Adipose tissue (tissue), 3 donors: ENCODE results near the gene NPFF. TPM values are rescaled to one million over a fixed set of nuclear protein-coding genes. Genes with fewer than 3 reads are reported as not detected.

ENCODE experiments used
- H3K27ac ChIP-seq: one replicate; pipeline ENCODE4 v1.5.1; 2013; ENCODE audit warnings: low read depth, low read length
- WGBS, 3 donors: extraction: QIAGEN DNeasy Blood & Tissue Kit; methylation state at CpG; one replicate each; pipeline ENCODE4 v1.1.7; 2013; 5-methylcytosine and 5-hydroxymethylcytosine counted together
- polyA plus RNA-seq, 3 donors: library from polyadenylated mRNA; stranded (reverse); fragments of 200-250 nt; gene quantifications; one replicate each; pipeline ENCODE4 v1.2.3, GENCODE V29; 2013
- donor health status: healthy with polysubstance abuse.
- donor health status: Bipolar disorder and iron deficiency.
- donor health status: healthy.

Gene NPFF
- polyA plus RNA-seq, 3 donors, result 0.21 to 2.6 TPM; not detected in 1

DNA sequence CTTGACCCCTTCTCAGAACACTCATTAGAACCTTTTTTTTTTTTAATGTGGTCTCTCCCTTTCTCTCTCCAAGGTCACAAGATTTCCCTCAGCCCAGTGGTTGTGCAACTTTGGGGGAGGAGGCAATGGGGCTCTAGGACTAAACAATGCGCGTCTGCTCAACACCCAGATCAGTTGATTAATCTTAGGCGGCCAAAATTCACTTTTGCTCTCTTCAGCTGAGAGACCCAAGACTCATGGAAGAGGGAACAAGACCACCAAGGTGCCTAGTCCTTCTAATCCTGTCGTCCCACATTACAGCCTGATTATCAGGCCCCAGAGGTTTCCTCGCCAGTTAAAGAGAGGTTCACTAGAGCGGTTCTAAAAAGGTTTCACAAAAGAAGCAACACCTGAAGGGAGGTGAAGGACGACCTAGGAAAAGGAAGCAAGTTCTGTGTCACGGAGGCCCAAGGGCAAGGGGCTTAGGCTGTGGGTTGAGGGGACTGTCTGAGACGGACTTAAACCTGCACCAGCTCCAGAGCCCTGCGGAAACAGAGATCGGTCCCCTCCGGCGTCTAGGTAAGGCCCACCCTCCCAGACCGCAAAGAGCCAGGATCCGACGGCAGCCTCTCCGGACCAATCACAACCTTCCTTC, 7.0 kb downstream of the NPFF start:
- H3K27ac ChIP-seq, result peak overlapping the region; percentile 90
- WGBS, 3 donors, result 0 to 1% (median 1%) methylated on average over 17 of the region's 17 CpGs

DNA sequence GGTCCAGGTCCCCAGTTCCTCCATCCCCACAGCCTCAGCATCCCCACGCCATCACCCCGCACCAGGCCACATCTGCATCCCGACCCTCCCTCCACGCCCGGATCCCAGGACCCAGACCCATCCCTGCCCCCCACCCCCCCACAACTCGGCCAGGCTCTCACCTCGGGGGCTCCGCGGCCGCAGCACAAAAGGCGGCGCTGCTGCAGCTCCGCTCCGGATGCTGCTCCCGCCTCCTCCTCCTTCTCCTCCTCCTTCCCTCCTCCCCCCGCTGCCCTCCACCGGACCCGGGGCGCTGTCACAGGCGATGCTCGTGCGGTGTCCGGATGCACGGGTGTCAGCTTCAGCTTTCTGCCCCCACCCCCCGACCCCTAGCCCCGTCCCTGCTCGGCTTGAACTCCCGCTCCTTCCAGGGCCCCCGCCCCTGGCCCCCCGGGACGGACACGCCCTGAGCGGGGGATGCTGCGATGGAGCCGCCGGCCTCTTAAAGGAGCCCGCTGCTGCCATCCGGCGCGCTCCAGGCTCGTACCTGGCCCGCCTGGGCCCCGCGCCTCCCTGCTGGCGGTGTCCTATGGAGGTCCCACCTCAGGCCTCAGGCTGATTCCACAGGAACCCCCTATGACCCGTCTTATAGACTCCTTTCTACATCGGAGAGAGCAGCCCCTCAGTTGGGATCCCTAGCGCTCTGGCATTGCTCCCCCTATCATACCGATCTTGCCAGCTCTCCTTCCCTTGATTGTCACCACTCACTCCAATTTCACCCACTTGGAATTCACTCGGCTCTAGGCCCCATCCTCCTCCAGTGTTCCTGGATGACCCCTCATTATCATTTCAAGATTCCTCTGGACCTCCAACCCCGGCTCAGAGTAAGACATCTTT, 7.8 kb downstream of the NPFF start, which contains the start of gene MAP3K12:
MAP3K12 (minus strand) TSS at position 193 of the 876 bp plus-strand sequence. CDS start 12,067 bp downstream, outside the sequence.
- peak within 1 kb of the TSS; percentile 90 for H3K27ac ChIP-seq
- 1 to 2% (median 1%) methylated on average over 38 to 51 of the region's 51 CpGs for WGBS, 3 donors

DNA sequence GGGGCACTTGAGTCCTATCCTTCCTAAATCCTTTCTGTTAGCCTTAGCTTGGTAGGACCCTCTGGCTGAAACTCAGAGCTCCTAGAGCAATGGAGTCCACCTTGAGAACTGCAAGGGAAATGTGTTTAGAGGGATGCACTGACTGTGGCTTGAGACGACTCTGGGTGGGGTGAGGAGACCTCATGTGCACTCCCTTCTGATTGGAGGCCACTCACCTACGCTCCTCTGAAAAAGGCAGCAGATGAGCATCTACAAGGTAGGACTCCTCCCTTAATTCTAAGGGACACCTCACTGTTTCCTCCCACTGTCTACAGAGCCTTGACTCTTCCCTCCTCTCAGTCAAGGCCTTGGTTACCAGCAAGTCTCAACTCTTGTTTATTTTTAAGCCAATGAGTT, 9.1 kb downstream of the NPFF start:
- H3K27ac ChIP-seq, result no peak overlapping the region
- 75 to 82% (median 77%) methylated on average over 2 of the region's 2 CpGs for WGBS, 3 donors

DNA sequence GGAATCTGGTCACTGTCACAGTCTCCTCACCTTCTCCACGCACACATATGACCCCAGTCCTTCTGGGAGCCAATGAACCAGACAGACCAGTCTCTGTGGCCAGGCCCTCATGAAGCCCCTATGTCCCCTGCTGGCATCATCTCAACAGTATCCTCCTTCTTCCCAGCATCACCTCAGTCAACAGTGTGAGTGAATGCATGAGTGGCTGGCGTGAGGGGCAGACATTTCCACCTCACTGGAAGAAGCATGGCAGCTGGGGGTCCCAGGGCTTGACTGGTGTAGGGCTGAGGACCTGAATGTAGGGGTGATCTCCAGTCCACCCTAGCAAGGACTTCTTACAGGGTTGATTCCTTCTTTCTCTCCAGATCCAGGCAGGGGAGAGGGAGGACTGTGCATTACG, 9.8 kb downstream of the NPFF start:
- no peak overlapping the region for H3K27ac ChIP-seq
- 92 to 93% (median 93%) methylated on average over 3 of the region's 3 CpGs for WGBS, 3 donors

DNA sequence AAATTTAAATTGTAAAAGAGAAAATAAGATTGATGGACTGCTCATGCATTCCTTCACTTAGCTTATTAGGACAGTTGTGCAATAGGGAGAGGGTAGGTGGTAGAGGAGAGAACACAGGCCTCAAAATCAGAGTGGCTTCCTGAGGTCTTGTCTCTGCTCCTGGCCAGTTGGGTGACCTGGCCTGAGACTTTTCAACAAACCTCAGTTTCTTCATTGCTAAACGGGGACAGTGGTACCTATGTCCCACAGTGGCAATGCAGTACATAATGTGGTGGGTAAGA, 10.6 kb downstream of the NPFF start:
- 67 to 89% (median 76%) methylated on average over 1 of the region's 1 CpG for WGBS, 3 donors
- H3K27ac ChIP-seq, result no peak overlapping the region

DNA sequence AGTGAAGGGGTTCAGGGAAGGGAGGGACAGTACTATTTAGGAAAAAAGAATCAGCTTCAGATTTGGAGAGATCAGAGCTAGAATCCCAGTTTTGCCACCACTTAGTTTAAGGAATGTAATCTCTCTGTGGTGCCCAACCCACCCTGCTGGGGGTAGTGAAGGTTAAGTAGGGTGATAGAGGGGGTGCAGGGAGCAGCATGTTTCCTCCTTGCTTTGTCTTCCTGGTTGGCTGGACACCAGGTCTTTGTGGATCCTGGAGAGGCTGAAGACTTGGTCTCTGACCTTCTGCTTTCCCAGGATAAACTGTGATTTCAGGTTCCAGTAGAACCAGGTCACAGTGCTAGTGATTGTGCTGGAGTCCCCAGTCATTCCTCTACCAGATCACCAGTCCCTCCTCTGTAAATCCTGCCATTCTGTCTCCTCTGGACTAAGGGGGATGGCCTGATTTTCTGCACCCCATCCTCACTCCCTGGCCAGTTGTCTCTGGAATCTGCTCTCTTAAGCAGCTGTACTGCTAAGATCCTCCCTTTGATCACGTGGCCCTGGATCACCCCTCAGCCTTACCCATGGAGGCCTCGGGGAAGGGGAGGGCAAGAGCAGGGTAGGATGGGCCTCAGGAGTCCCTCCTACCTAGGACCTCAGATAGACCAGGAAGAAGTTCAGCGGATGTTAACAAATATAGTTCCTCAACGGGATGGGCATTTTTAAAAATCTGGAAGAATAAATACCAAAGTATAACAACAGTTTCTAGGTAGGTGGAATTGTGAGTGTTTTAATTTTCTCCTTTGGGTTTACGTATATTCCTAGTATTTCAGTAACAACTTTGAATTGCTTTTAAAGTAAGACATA, 11.2 kb downstream of the NPFF start:
- 39 to 43% (median 41%) methylated on average over 5 of the region's 5 CpGs for WGBS, 3 donors
- H3K27ac ChIP-seq, result no peak overlapping the region

DNA sequence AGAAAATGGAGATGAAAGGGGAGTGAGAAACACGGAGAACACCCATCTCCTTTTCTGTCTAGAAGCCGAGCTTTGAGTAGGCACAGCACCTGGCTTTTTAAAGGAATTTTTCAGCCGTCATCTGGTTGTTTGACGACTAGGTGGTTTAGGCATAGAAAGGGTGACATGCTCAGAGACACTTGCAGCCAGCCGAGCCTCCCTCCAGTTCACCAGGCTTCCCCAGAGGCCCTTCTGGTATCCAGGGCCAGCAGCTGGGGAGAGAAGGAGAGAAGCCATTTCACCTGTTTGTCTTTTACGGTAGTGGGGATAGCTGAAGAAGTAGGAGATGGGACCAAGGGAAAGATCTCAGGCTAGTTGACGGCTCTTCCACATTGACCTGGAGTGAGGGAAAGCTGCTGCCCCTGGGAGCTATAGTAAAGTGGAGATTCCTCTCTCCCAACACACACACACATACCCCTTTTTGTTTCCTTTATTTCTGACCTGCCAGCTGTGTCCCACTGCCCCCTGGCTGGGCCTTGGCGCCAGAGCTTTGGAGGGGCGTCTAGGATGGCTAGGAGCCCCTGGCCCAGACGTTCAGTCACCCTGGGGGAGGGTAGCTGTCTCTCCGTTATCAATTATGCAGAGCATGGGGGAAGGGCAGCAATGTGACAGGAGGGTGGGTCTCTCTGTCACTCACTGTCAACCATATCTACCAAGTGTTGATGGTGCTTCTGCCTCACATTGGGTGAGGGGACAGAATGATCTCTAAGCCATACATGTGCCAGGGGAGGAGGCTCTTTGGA, 13.5 kb downstream of the NPFF start:
- WGBS, 3 donors, result 22 to 48% (median 36%) methylated on average over 11 of the region's 11 CpGs
- H3K27ac ChIP-seq, result peak overlapping the region; percentile 3

DNA sequence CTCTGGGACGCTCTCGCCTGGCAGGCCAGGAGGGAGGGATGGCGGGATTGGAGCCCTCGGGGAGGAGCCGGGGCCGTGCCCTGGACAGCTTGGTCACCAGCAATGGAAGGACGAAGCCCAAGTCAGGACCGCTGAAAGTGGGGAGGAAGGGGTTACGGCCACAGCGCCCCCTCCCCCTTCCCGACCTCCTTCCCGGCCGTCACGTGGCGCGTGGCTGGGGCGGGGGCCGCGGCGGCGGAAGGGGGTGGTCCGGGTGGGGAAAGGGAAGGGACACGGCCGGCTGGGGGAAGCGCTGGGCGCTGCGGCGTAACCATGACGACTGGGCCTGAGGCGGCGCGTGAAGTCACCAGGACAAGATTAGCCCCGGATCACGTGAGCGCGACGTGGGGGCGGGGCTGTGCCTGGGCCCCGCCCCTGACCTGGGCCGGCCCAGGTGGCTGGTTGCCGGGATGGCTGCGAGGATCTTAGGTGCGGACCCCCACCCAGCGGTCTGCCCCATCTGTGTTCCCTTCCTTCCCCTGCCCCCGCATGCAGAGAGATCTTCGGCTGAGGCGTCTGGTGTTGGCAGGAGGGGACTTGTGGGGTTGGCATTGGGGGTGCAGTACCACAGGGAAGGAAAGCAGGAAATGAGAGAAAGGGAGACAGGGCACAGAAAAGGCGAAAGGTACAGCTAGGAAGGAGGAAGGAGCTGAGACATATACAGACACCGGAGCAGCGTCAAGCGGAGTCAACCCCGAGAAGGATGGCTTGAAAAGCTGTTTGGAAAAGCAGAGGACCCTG, 14.3 kb downstream of the NPFF start:
- WGBS, 3 donors, result 0 to 3% (median 1%) methylated on average over 39 to 52 of the region's 52 CpGs
- peak overlapping the region; percentile 21 for H3K27ac ChIP-seq

DNA sequence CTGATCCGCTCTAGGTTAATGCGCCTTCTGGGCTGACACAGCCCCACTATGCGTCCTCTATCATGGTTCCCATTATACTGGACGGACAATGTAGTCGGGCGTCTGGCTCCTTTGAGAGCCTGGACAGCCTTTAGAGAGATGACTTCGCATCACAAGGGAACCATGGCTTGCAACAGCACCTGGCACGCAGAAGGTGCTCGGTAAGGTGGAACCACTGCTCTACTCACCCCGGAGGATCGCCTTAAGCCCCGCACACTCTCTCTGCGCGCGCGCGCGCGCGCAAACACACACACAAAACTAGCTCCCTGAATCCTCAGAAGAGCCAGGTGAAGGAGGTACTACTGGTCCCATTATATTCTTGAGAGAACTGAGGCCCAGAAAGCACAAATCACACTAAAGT, 15.1 kb downstream of the NPFF start:
- H3K27ac ChIP-seq, result peak overlapping the region; percentile 21
- 43 to 65% (median 54%) methylated on average over 20 of the region's 20 CpGs for WGBS, 3 donors

DNA sequence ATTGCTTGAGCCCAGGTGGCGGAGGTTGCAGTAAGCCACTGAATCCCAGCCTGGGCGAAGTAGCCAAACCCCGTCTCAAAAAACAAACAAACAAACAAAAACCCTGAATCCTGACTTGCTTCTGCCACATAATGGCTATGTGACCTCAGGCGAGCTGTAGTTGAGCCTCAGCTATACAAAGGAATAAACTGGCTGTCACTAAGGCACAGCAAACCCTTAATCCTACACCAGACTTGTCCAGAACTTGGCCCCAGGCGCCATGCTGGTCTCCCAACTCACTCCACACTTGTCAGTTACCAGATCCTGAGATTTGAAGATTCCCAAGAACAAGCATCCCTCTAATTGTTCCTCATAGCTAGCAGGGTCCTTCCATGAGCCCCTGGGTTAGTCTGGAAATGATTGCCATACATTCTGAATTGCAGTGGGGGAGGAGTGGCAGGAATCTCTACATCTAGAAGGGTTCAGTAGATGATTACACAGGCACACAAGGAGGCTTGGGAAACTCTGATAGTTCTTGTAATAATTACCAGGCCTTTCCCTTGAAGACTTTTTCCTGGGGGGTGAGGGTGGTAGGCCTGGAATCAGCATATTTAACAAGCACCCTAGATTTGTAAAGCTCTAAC, 17.9 kb downstream of the NPFF start:
- H3K27ac ChIP-seq, result no peak overlapping the region
- WGBS, 3 donors, result 94 to 97% (median 96%) methylated on average over 5 of the region's 5 CpGs

DNA sequence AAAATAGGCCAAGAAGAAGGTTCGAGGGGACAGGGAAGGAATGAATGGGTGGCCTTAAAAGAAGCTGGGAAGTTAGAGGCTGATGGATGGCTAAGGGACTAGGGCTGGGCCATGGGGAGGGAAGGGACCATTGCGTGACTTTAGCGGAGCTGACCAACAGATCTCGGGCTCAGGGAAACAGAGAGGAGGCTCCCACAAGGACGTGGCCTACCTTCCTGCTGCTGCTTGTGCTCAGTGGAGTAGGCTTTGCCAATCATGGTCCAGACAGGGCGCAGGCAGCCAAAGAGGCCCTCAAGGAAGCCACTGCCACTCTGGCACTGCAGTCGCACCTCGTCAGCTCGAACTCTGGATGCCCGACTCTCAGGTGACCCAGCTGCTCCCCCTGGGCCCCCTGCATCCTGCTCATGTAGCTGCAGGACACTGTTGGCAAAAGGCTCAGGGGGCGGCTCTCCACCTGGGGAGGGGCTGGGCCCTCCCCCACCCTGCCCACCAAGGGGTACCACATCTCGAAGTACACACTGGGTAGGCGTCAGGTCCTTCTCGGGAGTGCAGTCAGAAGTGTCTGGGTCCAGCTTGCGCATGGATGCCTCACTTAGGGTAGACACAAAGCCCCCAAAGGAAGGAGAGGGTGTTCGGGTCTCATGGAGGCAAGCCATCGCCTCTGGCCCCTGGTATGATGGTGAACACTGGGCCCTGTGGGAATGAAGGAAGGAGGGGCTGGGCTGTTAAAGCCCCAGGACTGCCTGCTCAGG, 20.4 kb downstream of the NPFF start:
- H3K27ac ChIP-seq, result no peak overlapping the region
- WGBS, 3 donors, result 81 to 86% (median 82%) methylated on average over 17 of the region's 17 CpGs

DNA sequence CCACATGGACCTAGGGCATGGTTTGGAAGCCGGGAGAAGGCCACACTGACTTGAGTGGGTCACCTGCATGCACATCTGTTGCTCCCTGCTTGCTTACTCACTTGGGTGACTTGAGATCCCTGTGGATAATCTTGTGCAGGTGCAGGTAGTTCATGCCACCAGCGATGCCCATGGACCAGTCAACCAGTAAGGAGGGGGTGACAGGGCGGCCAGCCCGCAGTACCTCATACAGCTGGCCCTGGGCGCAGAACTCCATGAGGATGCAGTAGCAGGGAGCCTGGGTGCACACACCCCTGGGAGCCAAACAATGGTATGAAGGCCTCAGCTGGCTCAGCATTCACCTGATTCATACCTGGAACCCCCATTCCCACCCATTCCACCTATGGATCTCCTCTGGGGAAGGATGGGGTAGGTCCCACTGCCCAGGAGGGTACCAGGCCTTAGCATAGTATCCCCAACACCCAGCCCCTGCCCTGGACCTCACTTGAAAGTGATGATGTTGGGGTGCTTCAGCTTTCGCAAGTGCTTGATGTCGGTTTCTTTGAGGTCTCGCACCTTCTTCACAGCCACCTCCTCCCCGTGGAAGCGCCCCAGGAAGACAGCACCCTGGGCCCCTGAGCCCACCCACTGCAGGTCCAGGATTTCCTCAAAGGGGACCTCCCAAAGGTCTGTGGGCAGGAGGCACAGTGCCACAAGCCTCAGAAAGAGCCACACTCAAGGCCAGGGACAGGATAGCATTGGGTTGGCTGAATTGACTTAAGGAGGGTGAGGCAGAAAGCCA, 21.1 kb downstream of the NPFF start:
- H3K27ac ChIP-seq, result no peak overlapping the region
- 88 to 97% (median 94%) methylated on average over 10 of the region's 10 CpGs for WGBS, 3 donors

DNA sequence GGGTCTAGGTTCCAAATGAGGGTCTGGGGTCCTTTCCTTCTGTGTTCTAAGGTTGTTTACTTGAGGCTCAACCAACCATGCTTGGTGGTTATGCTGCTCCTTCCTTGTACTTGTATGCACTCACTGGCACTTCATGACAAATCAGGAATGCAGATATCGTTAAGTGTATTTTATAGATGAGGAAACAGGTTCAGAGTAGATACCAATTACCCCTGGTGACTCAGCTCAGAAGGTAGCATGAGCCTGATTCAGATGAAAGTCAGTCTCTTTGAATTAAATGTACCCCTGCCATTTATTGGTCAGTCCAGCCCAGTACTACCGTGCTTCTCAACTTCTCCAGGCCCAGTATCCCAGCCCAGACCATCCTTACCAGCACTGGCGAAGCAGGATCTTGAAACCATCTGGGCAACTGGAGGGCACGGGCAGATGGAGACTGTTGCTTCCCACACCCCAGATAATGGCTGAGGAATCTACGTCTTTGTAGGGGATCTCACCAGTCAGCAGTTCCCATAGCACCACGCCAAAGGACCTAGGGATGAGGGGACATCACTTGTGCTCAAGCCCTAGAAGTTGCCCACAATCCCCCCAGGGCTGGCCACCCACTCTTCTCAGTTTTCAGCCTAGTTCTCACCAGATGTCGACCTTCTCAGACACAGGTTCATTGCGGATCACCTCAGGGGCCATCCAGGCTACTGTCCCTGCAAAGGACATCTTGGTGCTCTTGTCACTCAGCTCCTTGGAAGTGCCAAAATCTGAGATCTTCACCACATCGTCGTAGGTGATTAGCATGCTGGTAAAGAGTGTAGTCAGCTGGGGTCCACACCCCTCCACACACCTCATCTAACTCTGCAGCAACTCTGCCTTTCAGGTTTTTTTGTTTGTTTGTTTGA, 22.4 kb downstream of the NPFF start:
- H3K27ac ChIP-seq, result no peak overlapping the region
- 79 to 85% (median 83%) methylated on average over 10 of the region's 10 CpGs for WGBS, 3 donors

DNA sequence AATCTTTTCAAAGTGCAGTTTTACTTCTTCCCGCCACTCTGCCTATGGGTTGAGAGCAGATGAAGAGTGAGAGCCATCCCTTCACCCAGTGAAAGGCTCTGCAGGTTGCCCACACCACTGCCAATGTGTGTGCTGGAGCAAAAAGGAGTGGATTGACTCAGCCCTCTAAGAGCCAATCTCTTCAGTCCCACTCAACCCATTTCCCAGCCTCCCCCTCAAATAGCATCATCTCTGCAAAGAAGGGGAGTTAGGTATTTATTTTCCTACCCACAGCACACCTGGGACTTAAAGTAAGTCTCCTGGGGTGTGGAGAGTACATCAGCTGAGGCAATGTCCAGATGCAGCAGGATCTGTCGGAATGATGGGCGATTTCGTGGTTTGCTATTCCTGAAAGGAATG, 23.3 kb downstream of the NPFF start:
- no peak overlapping the region for H3K27ac ChIP-seq

More for the DNA sequence above, 23.3 kb downstream of the NPFF start:
- WGBS, 3 donors, result 85 to 91% (median 89%) methylated on average over 4 of the region's 4 CpGs
